GM12878 (cell line): ENCODE data around the gene UHRF1. TPM values are rescaled to one million over a fixed set of nuclear protein-coding genes. Genes with fewer than 3 reads are reported as not detected.

ENCODE experiments used
- ATAC-seq: fragments of 200-7000 bp; cut with Tn5 transposase; 3 replicates; pipeline ENCODE4 v1.9.1; 2020; ENCODE audit warnings: mild to moderate bottlenecking, moderate library complexity
- BruUV-seq: library from RNA; stranded (reverse); fragments of 400-500 nt; replicated peaks from 2 replicates; lab custom pipeline; 2021; lab: Mats Ljungman, UMichigan
- CTCF ChIA-PET: fragments of 300-600 bp; sonication (Branson Sonifier 250); formaldehyde crosslinking; extraction: SDS; loops from one replicate; lab custom pipeline; 2021; ENCODE audit warnings: inconsistent platforms; lab: Yijun Ruan, JAX
- POLR2A ChIA-PET: fragments of 350-600 bp; formaldehyde crosslinking; extraction: SDS; loops from one replicate; lab custom pipeline; 2021; ENCODE audit warnings: inconsistent platforms; lab: Charles Lee
- RAD21 ChIA-PET: fragments of 300-600 bp; sonication (Branson Sonifier 250); formaldehyde crosslinking; loops from one replicate; lab custom pipeline; 2023; ENCODE audit warnings: antibody characterized with exemption; ENCODE audit not compliant: unreplicated experiment; lab: Charles Lee
- SMC1A ChIA-PET: fragments of 300-600 bp; sonication (Branson Sonifier 250); formaldehyde crosslinking; loops from one replicate; lab custom pipeline; 2023; ENCODE audit not compliant: unreplicated experiment, uncharacterized antibody; lab: Charles Lee
- DNase-seq: peaks from one replicate; pipeline ENCODE4 v3.0.0-alpha.2; 2011; ENCODE audit warnings: low read depth, low spot score
- FAIRE-seq: peaks from 3 replicates; lab custom pipeline; 2011; peaks lifted over from hg19 to GRCh38; lab: Jason Lieb, UNC
- H2AFZ ChIP-seq: 2 replicates; pipeline ENCODE4 v1.6.0; 2011; ENCODE audit warnings: low read depth, low read length, control low read depth; ENCODE audit not compliant: control insufficient read depth
- H3K27ac ChIP-seq: 2 replicates; pipeline ENCODE4 v1.5.1; 2011; ENCODE audit warnings: control low read depth; ENCODE audit not compliant: control insufficient read depth, insufficient read depth
- H3K27me3 ChIP-seq, 2 experiments: replicated peaks in 1 of 2; 2 replicates each; pipeline versions ENCODE4 v1.6.0 to v1.6.1; 2011; ENCODE audit warnings: low read length in 1 of 2; ENCODE audit not compliant: control insufficient read depth in 2 of 2, insufficient read depth in 2 of 2
- H3K36me3 ChIP-seq, 2 experiments: 2 replicates each; pipeline ENCODE4 v1.5.1; 2011; ENCODE audit warnings: low read length in 1 of 2; ENCODE audit not compliant: control insufficient read depth in 2 of 2, insufficient read depth in 2 of 2
- H3K4me1 ChIP-seq: 2 replicates; pipeline ENCODE4 v1.6.1; 2011; ENCODE audit warnings: mild to moderate bottlenecking, low read length, moderate library complexity, mixed read lengths; ENCODE audit not compliant: control insufficient read depth, insufficient read depth
- H3K4me2 ChIP-seq: 2 replicates; pipeline ENCODE4 v1.6.0; 2011; ENCODE audit warnings: control low read depth; ENCODE audit not compliant: control insufficient read depth, insufficient read depth
- H3K4me3 ChIP-seq: fragments of 200-600 bp; sonication (generic); 2 replicates; pipeline ENCODE4 v1.5.1; 2016
- H3K79me2 ChIP-seq: 2 replicates; pipeline ENCODE4 v1.6.0; 2011; ENCODE audit warnings: low read length; ENCODE audit not compliant: control insufficient read depth, insufficient read depth
- H3K9ac ChIP-seq: 2 replicates; pipeline ENCODE4 v1.8.0; 2011; ENCODE audit warnings: low read length, control low read depth, mixed read lengths; ENCODE audit not compliant: control insufficient read depth, insufficient read depth
- H3K9me3 ChIP-seq: replicated peaks from 3 replicates; pipeline ENCODE4 v1.5.1; 2011; ENCODE audit warnings: mild to moderate bottlenecking, low read length; ENCODE audit not compliant: control insufficient read depth, insufficient read depth
- H4K20me1 ChIP-seq: 2 replicates; pipeline ENCODE4 v1.6.0; 2011; ENCODE audit not compliant: control insufficient read depth, insufficient read depth
- BHLHE40 ChIP-seq, 2 experiments: fragments of 450-650 bp in 1 of 2; IDR thresholded peaks; 2 replicates each; pipeline ENCODE4 v1.6.1; 2011 to 2017; ENCODE audit warnings: low read depth in 2 of 2, borderline replicate concordance in 1 of 2, improper control_type of control experiment in 1 of 2, low read length in 1 of 2, mild to moderate bottlenecking in 1 of 2
- BRCA1 ChIP-seq: IDR thresholded peaks from 2 replicates; pipeline ENCODE4 v1.6.1; 2011; ENCODE audit warnings: low read depth, low read length, improper control_type of control experiment
- FOS ChIP-seq: IDR thresholded peaks from 3 replicates; pipeline ENCODE4 v1.6.1; 2011; ENCODE audit warnings: borderline replicate concordance; ENCODE audit not compliant: insufficient read length; ENCODE audit errors: extremely low read depth
- FOXK2 ChIP-seq: fragments of 450-650 bp; IDR thresholded peaks from 2 replicates; pipeline ENCODE4 v1.6.1; 2017; ENCODE audit warnings: mild to moderate bottlenecking, moderate library complexity
- MTA2 ChIP-seq: fragments of 450-650 bp; IDR thresholded peaks from 2 replicates; pipeline ENCODE4 v1.6.1; 2016; ENCODE audit warnings: low read depth, mild to moderate bottlenecking, moderate library complexity
- MXI1 ChIP-seq: fragments of 150-350 bp; IDR thresholded peaks from 2 replicates; pipeline ENCODE4 v1.6.1; 2011; ENCODE audit warnings: low read depth, mild to moderate bottlenecking, inconsistent platforms, low read length, improper control_type of control experiment
- NR2C1 ChIP-seq: fragments of 450-650 bp; IDR thresholded peaks from 2 replicates; pipeline ENCODE4 v1.6.1; 2017; ENCODE audit warnings: antibody characterized with exemption, mild to moderate bottlenecking, moderate library complexity
- RCOR1 ChIP-seq: conservative IDR thresholded peaks from 2 replicates; pipeline ENCODE4 v1.6.1; 2012; ENCODE audit warnings: low read depth, low read length, improper control_type of control experiment
- RELB ChIP-seq: fragments of 450-650 bp; IDR thresholded peaks from 2 replicates; pipeline ENCODE4 v1.6.1; 2017; ENCODE audit warnings: low read depth, mild to moderate bottlenecking, moderate library complexity
- SIN3A ChIP-seq: IDR thresholded peaks from 2 replicates; pipeline ENCODE4 v1.6.1; 2012; ENCODE audit warnings: low read depth, low read length, improper control_type of control experiment
- ZNF384 ChIP-seq: IDR thresholded peaks from 2 replicates; pipeline ENCODE4 v1.6.1; 2012; ENCODE audit warnings: low read depth, mild to moderate bottlenecking, low read length, improper control_type of control experiment, borderline replicate concordance
- ZNF622 ChIP-seq: fragments of 450-650 bp; IDR thresholded peaks from 2 replicates; pipeline ENCODE4 v1.6.1; 2017; ENCODE audit warnings: mild to moderate bottlenecking, inconsistent platforms
- WGBS: methylation state at CpG from one replicate; pipeline ENCODE4 v1.1.6; 2016; ENCODE audit warnings: low lambda C conversion rate; ENCODE audit not compliant: insufficient replicate concordance, insufficient coverage; ENCODE audit errors: missing lambda C conversion rate; 5-methylcytosine and 5-hydroxymethylcytosine counted together
- in situ Hi-C: fragments of 300-500 bp; cut with MboI; formaldehyde crosslinking; loops from 9 replicates; pipeline ENCODE4 v1.14.3; 2018; ENCODE audit warnings: mixed read lengths
- intact Hi-C: fragments of 100-400 bp; cut with micrococcal nuclease; formaldehyde crosslinking; loops from one replicate; pipeline ENCODE4 v1.14.2; 2022; ENCODE audit not compliant: unreplicated experiment
- polyA plus RNA-seq, 11 experiments: library from polyadenylated mRNA; depleted of rRNA in 4 of 11; unstranded in 6 of 11; stranded (reverse) in 5 of 11; fragments of >200 nt; fragmentation: Nextera tagmentation in 4 of 11; fragmentation: Illumina TruSeq in 1 of 11; extraction: Ambion mirVana in 4 of 11; extraction: Trizol in 1 of 11; gene quantifications; 1 replicate in 1 of 11; 2 replicates in 10 of 11; pipeline versions ENCODE4 v1.2.1 to v1.2.3, GENCODE V29; 2011 to 2016; ENCODE audit warnings: inconsistent platforms in 2 of 11, missing spikeins in 2 of 11, low read depth in 1 of 11
- total RNA-seq, 4 experiments: library from RNA; depleted of rRNA in 3 of 4; stranded (reverse); fragments of >200 nt in 3 of 4; fragmentation: Illumina TruSeq in 1 of 4; extraction: Trizol in 1 of 4; gene quantifications; 2 replicates each; pipeline versions ENCODE4 v1.2.1 to v1.2.3, GENCODE V29; 2013 to 2021
- TF ChIP-seq, protein P1 (sequence below): fragments of 450-650 bp; formaldehyde crosslinking; IDR thresholded peaks from 2 replicates; pipeline ENCODE4 v1.5.0; 2022; ENCODE audit warnings: mild to moderate bottlenecking, missing genetic modification characterization
- TF ChIP-seq, protein P2 (sequence below): fragments of 450-650 bp; conservative IDR thresholded peaks from 2 replicates; pipeline ENCODE4 v1.6.1; 2017; ENCODE audit warnings: mild to moderate bottlenecking, moderate library complexity

The UHRF1 gene
- total and polyA plus RNA-seq, 10 of the 15 experiments (the other 5 are each of a cell fraction or from before 2014, with no cell fraction given) = 13.0 to 109 (median 37.7) TPM

GRCh38 chr19:4911786-4912672 is 2.7 kb downstream of the UHRF1 start:
- ATAC-seq (peak; percentile 58), DNase-seq (no peak), FAIRE-seq (peak; percentile 98)
- POLR2A ChIA-PET = interaction anchor here (0.5 to 2.4 kb wide), 6 partner anchors 41 to 120 kb away, joined by 4 to 13 read pairs (median 6); partner anchors contain the start of genes FEM1A and PLIN3
- in situ Hi-C loops (loop anchor here (5.0 kb wide), 2 partner anchors 40 to 105 kb away; no protein-coding TSS in a partner anchor), intact Hi-C loops (loop anchor here (1.0 to 5.0 kb wide), 5 partner anchors 40 to 190 kb away; partner anchors contain the start of genes DPP9 and KDM4B)
- no peaks in the 10 kb centered on the region for H3K9me3 ChIP-seq
- peak overlapping the region; percentile 99 for H3K4me3 ChIP-seq
- CTCF ChIA-PET = interaction anchor here (0.5 to 4.8 kb wide), 34 partner anchors 9 to 770 kb away, joined by 3 to 310 read pairs (median 5); partner anchors contain the start of genes ARRDC5, FEM1A, KDM4B and PLIN3
- peaks cover 44% of the 10 kb centered on the region for H3K4me1 ChIP-seq
- SMC1A ChIA-PET = interaction anchor here (0.9 to 4.0 kb wide), 12 partner anchors 10 to 120 kb away, joined by 3 to 94 read pairs (median 8); partner anchors contain the start of genes ARRDC5 and PLIN3
- peak overlapping the region; percentile 89 for H3K9ac ChIP-seq
- H2AFZ ChIP-seq = peak overlapping the region; percentile 76
- peaks cover 3 to 13% of the 10 kb centered on the region in 2 experiments for H3K36me3 ChIP-seq
- no TSS peak for BruUV-seq
- H4K20me1 ChIP-seq = no peaks in the 10 kb centered on the region
- no peaks in the 10 kb centered on the region for H3K27me3 ChIP-seq
- RAD21 ChIA-PET = interaction anchor here (0.8 to 5.4 kb wide), 18 partner anchors 37 to 121 kb away, joined by 3 to 176 read pairs (median 6); partner anchors contain the start of genes FEM1A, KDM4B, PLIN3 and TICAM1
- WGBS = 26% methylated on average over 29 of the region's 29 CpGs
- peaks cover 68% of the 10 kb centered on the region for H3K79me2 ChIP-seq
- peak overlapping the region; percentile 78 for H3K27ac ChIP-seq
- H3K4me2 ChIP-seq = peak overlapping the region; percentile 100
- TF ChIP-seq RELB (no peak), NR2C1 (no peak), ZNF622 (no peak), ZNF384 (no peak), MTA2 (0 out of 2 replicates have a peak, but pooled peaks have one; percentile 25), BRCA1 (no peak), BHLHE40 (IDR thresholded peaks at IDR 0.05; ENCODE audit: borderline replicate concordance in 1 of 2, low read depth in 2 of 2, low read length in 1 of 2) (0 out of 4 replicates have a peak, but pooled peaks of 1 of the 2 experiments have one; percentile 4), SIN3A (0 out of 2 replicates have a peak, but pooled peaks have one; percentile 28), MXI1 (0 out of 2 replicates have a peak, but pooled peaks have one; percentile 41), FOS (no peak), RCOR1 (no peak), FOXK2 (peak; percentile 60)
- TF ChIP-seq, protein P1, sequence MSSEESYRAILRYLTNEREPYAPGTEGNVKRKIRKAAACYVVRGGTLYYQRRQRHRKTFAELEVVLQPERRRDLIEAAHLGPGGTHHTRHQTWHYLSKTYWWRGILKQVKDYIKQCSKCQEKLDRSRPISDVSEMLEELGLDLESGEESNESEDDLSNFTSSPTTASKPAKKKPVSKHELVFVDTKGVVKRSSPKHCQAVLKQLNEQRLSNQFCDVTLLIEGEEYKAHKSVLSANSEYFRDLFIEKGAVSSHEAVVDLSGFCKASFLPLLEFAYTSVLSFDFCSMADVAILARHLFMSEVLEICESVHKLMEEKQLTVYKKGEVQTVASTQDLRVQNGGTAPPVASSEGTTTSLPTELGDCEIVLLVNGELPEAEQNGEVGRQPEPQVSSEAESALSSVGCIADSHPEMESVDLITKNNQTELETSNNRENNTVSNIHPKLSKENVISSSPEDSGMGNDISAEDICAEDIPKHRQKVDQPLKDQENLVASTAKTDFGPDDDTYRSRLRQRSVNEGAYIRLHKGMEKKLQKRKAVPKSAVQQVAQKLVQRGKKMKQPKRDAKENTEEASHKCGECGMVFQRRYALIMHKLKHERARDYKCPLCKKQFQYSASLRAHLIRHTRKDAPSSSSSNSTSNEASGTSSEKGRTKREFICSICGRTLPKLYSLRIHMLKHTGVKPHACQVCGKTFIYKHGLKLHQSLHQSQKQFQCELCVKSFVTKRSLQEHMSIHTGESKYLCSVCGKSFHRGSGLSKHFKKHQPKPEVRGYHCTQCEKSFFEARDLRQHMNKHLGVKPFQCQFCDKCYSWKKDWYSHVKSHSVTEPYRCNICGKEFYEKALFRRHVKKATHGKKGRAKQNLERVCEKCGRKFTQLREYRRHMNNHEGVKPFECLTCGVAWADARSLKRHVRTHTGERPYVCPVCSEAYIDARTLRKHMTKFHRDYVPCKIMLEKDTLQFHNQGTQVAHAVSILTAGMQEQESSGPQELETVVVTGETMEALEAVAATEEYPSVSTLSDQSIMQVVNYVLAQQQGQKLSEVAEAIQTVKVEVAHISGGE (CRISPR knock-in tag) = no peak
- TF ChIP-seq, protein P2, sequence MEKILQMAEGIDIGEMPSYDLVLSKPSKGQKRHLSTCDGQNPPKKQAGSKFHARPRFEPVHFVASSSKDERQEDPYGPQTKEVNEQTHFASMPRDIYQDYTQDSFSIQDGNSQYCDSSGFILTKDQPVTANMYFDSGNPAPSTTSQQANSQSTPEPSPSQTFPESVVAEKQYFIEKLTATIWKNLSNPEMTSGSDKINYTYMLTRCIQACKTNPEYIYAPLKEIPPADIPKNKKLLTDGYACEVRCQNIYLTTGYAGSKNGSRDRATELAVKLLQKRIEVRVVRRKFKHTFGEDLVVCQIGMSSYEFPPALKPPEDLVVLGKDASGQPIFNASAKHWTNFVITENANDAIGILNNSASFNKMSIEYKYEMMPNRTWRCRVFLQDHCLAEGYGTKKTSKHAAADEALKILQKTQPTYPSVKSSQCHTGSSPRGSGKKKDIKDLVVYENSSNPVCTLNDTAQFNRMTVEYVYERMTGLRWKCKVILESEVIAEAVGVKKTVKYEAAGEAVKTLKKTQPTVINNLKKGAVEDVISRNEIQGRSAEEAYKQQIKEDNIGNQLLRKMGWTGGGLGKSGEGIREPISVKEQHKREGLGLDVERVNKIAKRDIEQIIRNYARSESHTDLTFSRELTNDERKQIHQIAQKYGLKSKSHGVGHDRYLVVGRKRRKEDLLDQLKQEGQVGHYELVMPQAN = 0 out of 2 replicates have a peak, but pooled peaks have one; percentile 29
